Effector memory CD4-positive, alpha-beta T cell (primary cell): ENCODE data around the gene SWT1.

ENCODE experiments used
- DNase-seq, 3 donors: peaks; one replicate each; pipeline ENCODE4 v3.0.0-alpha.2; 2020
- H3K27ac ChIP-seq: 2 replicates; pipeline ENCODE4 v1.7.0; 2013; ENCODE audit warnings: mild to moderate bottlenecking, low read length, moderate library complexity; ENCODE audit not compliant: insufficient read depth, poor library complexity, severe bottlenecking
- H3K27me3 ChIP-seq: replicated peaks from 2 replicates; pipeline ENCODE4 v1.7.0; 2013; ENCODE audit warnings: mild to moderate bottlenecking, low read length; ENCODE audit not compliant: insufficient read depth, control insufficient read depth, poor library complexity, severe bottlenecking
- H3K36me3 ChIP-seq: 2 replicates; pipeline ENCODE4 v1.7.0; 2013; ENCODE audit warnings: mild to moderate bottlenecking, low read length, moderate library complexity; ENCODE audit not compliant: control insufficient read depth, insufficient read depth
- H3K4me1 ChIP-seq: 2 replicates; pipeline ENCODE4 v1.7.0; 2013; ENCODE audit warnings: low read length, mild to moderate bottlenecking; ENCODE audit not compliant: control insufficient read depth, insufficient read depth, poor library complexity, severe bottlenecking
- H3K4me3 ChIP-seq: 2 replicates; pipeline ENCODE4 v1.7.0; 2013; ENCODE audit warnings: low read length, low read depth, mild to moderate bottlenecking; ENCODE audit not compliant: insufficient read depth, poor library complexity, severe bottlenecking
- H3K9me3 ChIP-seq: 2 replicates; pipeline ENCODE4 v1.7.0; 2013; ENCODE audit warnings: mild to moderate bottlenecking, low read length, moderate library complexity; ENCODE audit not compliant: control insufficient read depth

Gene SWT1

GRCh38 chr1:185144233-185144632 lies 12.7 kb upstream of the SWT1 start:
- no peak overlapping the region for H3K4me3 ChIP-seq
- H3K4me1 ChIP-seq, result no peaks in the 10 kb centered on the region
- H3K9me3 ChIP-seq, result no peaks in the 10 kb centered on the region
- H3K27ac ChIP-seq, result no peak overlapping the region
- peaks cover 50% of the 10 kb centered on the region for H3K36me3 ChIP-seq
- no peaks in the 10 kb centered on the region for H3K27me3 ChIP-seq
- DNase-seq, result no peak

GRCh38 chr1:185151215-185151614 lies 5.8 kb upstream of the SWT1 start:
- H3K36me3 ChIP-seq, result peaks cover 30% of the 10 kb centered on the region
- DNase-seq, result no peak
- peaks cover 8% of the 10 kb centered on the region for H3K4me1 ChIP-seq
- no peaks in the 10 kb centered on the region for H3K9me3 ChIP-seq
- no peak overlapping the region for H3K27ac ChIP-seq
- no peak overlapping the region for H3K4me3 ChIP-seq
- H3K27me3 ChIP-seq, result no peaks in the 10 kb centered on the region

- peaks cover 30% of the 10 kb centered on the region for H3K36me3 ChIP-seq
- peaks cover 11% of the 10 kb centered on the region for H3K4me1 ChIP-seq
- no peak for DNase-seq
- no peaks in the 10 kb centered on the region for H3K9me3 ChIP-seq
- H3K27me3 ChIP-seq, result no peaks in the 10 kb centered on the region
- H3K27ac ChIP-seq, result no peak overlapping the region
- H3K4me3 ChIP-seq, result no peak overlapping the region
Observed at GRCh38 chr1:185152187-185152767, 4.7 kb upstream of the SWT1 start.

GRCh38 chr1:185154912-185155513 lies 2.0 kb upstream of the SWT1 start:
- no peaks in the 10 kb centered on the region for H3K27me3 ChIP-seq
- no peak overlapping the region for H3K4me3 ChIP-seq
- peaks cover 11% of the 10 kb centered on the region for H3K4me1 ChIP-seq
- peak overlapping the region; percentile 97 for H3K27ac ChIP-seq
- no peak for DNase-seq
- no peaks in the 10 kb centered on the region for H3K9me3 ChIP-seq
- peaks cover 6% of the 10 kb centered on the region for H3K36me3 ChIP-seq

- H3K4me3 ChIP-seq, result peak overlapping the region; percentile 85
- no peaks in the 10 kb centered on the region for H3K9me3 ChIP-seq
- no peaks in the 10 kb centered on the region for H3K27me3 ChIP-seq
- peak overlapping the region; percentile 97 for H3K27ac ChIP-seq
- no peak for DNase-seq
- peaks cover 11% of the 10 kb centered on the region for H3K4me1 ChIP-seq
- no peaks in the 10 kb centered on the region for H3K36me3 ChIP-seq
Observed at GRCh38 chr1:185155600-185156287, 1.2 kb upstream of the SWT1 start.

- Histone ChIP-seq H3K9me3 (no peaks in the 10 kb centered on the region), H3K4me3 (peak overlapping the region; percentile 85), H3K36me3 (no peaks in the 10 kb centered on the region), H3K27me3 (no peaks in the 10 kb centered on the region), H3K4me1 (peaks cover 11% of the 10 kb centered on the region), H3K27ac (peak overlapping the region; percentile 97)
- no peak for DNase-seq
Observed at GRCh38 chr1:185156288-185156853, 596 bp upstream of the SWT1 start.

GRCh38 chr1:185157599-185158412 lies 839 bp downstream of the SWT1 start:
- DNase-seq, result no peak
- Histone ChIP-seq H3K4me3 (peak overlapping the region; percentile 85), H3K27me3 (no peaks in the 10 kb centered on the region), H3K27ac (peak overlapping the region; percentile 97), H3K9me3 (no peaks in the 10 kb centered on the region), H3K36me3 (no peaks in the 10 kb centered on the region), H3K4me1 (peaks cover 11% of the 10 kb centered on the region)

- Histone ChIP-seq H3K27ac (no peak overlapping the region), H3K4me3 (no peak overlapping the region), H3K9me3 (no peaks in the 10 kb centered on the region), H3K4me1 (peaks cover 11% of the 10 kb centered on the region), H3K36me3 (no peaks in the 10 kb centered on the region), H3K27me3 (no peaks in the 10 kb centered on the region)
- no peak for DNase-seq
Observed at GRCh38 chr1:185158800-185159199, 1.8 kb downstream of the SWT1 start.

- no peaks in the 10 kb centered on the region for H3K36me3 ChIP-seq
Observed at GRCh38 chr1:185159966-185160365, 3.0 kb downstream of the SWT1 start.

More at GRCh38 chr1:185159966-185160365, 3.0 kb downstream of the SWT1 start:
- no peak for DNase-seq
- Histone ChIP-seq H3K9me3 (no peaks in the 10 kb centered on the region), H3K27ac (no peak overlapping the region), H3K4me3 (no peak overlapping the region), H3K27me3 (no peaks in the 10 kb centered on the region), H3K4me1 (peaks cover 11% of the 10 kb centered on the region)
